GM23338 (cell line): ENCODE measurements around the gene CCDC187.

ENCODE experiments used
- CREB1 ChIP-seq: fragments of 250-450 bp; sonication (Bioruptor Pico); IDR thresholded peaks from 2 replicates; pipeline ENCODE4 v1.5.0; 2020; ENCODE audit warnings: low read depth, mild to moderate bottlenecking, moderate library complexity
- EZH2 ChIP-seq: fragments of 200-600 bp; sonication (generic); IDR thresholded peaks from one replicate; pipeline ENCODE4 v1.8.0; 2017; ENCODE audit warnings: antibody characterized with exemption, mild to moderate bottlenecking, low read depth; ENCODE audit not compliant: unreplicated experiment
- EZH2phosphoT487 ChIP-seq: fragments of 200-600 bp; sonication (generic); IDR thresholded peaks from one replicate; pipeline ENCODE4 v1.8.1; 2018; ENCODE audit warnings: antibody characterized with exemption; ENCODE audit not compliant: unreplicated experiment
- JUNB ChIP-seq: IDR thresholded peaks from one replicate; pipeline ENCODE4 v1.6.1; 2016; ENCODE audit warnings: antibody characterized with exemption; ENCODE audit not compliant: unreplicated experiment
- POLR2AphosphoS5 ChIP-seq: IDR thresholded peaks from 2 replicates; pipeline ENCODE4 v1.6.1; 2016; ENCODE audit warnings: antibody characterized with exemption, low read depth
- STAT1 ChIP-seq: IDR thresholded peaks from one replicate; pipeline ENCODE4 v1.6.1; 2016; ENCODE audit warnings: antibody characterized with exemption; ENCODE audit not compliant: unreplicated experiment
- ZNF114 ChIP-seq: fragments of 250-450 bp; sonication (Bioruptor Pico); IDR thresholded peaks from 2 replicates; pipeline ENCODE4 v1.5.0; 2020; ENCODE audit warnings: mild to moderate bottlenecking, moderate library complexity
- TF ChIP-seq, protein P1 (sequence below), 2 experiments: fragments of 200-600 bp in 1 of 2; sonication (generic) in 1 of 2; conservative IDR thresholded peaks; 2 replicates each; pipeline versions ENCODE4 v1.5.1 to v1.6.1; 2016 to 2017; ENCODE audit warnings: antibody characterized with exemption in 2 of 2, low read depth in 2 of 2, mild to moderate bottlenecking in 2 of 2, moderate library complexity in 1 of 2
- TF ChIP-seq, protein P2 (sequence below): IDR thresholded peaks from one replicate; pipeline ENCODE4 v1.6.1; 2018; ENCODE audit warnings: antibody characterized with exemption; ENCODE audit not compliant: unreplicated experiment
- TF ChIP-seq, protein P3 (sequence below): fragments of 250-450 bp; sonication (Bioruptor Pico); IDR thresholded peaks from 2 replicates; pipeline ENCODE4 v1.5.0; 2020; ENCODE audit warnings: mild to moderate bottlenecking, moderate library complexity

DNA sequence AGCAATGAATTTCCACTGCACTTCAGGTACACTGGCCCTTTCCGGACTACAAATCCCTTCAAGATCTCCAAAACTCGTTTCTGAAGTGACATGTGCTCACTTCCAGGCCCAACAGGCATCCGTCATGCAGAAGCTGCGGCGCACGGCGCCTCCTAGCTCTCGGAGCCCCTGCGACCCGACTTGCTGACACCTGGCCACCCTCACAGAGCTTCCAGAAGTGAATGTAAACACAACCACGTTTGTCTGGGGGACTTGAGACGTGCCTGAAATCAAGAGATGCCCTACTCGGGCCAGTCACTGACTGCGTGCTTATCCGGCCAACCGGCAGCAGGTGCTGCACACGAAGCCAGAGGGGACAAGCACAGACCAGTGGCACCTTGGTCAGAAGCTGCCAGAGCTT lies 94.1 kb downstream of the CCDC187 start:
- TF ChIP-seq, protein P1, sequence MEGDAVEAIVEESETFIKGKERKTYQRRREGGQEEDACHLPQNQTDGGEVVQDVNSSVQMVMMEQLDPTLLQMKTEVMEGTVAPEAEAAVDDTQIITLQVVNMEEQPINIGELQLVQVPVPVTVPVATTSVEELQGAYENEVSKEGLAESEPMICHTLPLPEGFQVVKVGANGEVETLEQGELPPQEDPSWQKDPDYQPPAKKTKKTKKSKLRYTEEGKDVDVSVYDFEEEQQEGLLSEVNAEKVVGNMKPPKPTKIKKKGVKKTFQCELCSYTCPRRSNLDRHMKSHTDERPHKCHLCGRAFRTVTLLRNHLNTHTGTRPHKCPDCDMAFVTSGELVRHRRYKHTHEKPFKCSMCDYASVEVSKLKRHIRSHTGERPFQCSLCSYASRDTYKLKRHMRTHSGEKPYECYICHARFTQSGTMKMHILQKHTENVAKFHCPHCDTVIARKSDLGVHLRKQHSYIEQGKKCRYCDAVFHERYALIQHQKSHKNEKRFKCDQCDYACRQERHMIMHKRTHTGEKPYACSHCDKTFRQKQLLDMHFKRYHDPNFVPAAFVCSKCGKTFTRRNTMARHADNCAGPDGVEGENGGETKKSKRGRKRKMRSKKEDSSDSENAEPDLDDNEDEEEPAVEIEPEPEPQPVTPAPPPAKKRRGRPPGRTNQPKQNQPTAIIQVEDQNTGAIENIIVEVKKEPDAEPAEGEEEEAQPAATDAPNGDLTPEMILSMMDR (conservative IDR thresholded peaks at IDR 0.05; ENCODE audit: low read depth in 2 of 2), result peak in 1 of 2 experiments; percentile 43; a peak in 2 of 4 replicates
- no peak for TF ChIP-seq POLR2AphosphoS5
- no peak for TF ChIP-seq EZH2phosphoT487
- TF ChIP-seq EZH2, result no peak
- TF ChIP-seq, protein P2, sequence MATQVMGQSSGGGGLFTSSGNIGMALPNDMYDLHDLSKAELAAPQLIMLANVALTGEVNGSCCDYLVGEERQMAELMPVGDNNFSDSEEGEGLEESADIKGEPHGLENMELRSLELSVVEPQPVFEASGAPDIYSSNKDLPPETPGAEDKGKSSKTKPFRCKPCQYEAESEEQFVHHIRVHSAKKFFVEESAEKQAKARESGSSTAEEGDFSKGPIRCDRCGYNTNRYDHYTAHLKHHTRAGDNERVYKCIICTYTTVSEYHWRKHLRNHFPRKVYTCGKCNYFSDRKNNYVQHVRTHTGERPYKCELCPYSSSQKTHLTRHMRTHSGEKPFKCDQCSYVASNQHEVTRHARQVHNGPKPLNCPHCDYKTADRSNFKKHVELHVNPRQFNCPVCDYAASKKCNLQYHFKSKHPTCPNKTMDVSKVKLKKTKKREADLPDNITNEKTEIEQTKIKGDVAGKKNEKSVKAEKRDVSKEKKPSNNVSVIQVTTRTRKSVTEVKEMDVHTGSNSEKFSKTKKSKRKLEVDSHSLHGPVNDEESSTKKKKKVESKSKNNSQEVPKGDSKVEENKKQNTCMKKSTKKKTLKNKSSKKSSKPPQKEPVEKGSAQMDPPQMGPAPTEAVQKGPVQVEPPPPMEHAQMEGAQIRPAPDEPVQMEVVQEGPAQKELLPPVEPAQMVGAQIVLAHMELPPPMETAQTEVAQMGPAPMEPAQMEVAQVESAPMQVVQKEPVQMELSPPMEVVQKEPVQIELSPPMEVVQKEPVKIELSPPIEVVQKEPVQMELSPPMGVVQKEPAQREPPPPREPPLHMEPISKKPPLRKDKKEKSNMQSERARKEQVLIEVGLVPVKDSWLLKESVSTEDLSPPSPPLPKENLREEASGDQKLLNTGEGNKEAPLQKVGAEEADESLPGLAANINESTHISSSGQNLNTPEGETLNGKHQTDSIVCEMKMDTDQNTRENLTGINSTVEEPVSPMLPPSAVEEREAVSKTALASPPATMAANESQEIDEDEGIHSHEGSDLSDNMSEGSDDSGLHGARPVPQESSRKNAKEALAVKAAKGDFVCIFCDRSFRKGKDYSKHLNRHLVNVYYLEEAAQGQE, result no peak
- TF ChIP-seq CREB1 (CRISPR knock-in tag), result no peak
- TF ChIP-seq STAT1, result no peak
- no peak for TF ChIP-seq JUNB
- TF ChIP-seq, protein P3, sequence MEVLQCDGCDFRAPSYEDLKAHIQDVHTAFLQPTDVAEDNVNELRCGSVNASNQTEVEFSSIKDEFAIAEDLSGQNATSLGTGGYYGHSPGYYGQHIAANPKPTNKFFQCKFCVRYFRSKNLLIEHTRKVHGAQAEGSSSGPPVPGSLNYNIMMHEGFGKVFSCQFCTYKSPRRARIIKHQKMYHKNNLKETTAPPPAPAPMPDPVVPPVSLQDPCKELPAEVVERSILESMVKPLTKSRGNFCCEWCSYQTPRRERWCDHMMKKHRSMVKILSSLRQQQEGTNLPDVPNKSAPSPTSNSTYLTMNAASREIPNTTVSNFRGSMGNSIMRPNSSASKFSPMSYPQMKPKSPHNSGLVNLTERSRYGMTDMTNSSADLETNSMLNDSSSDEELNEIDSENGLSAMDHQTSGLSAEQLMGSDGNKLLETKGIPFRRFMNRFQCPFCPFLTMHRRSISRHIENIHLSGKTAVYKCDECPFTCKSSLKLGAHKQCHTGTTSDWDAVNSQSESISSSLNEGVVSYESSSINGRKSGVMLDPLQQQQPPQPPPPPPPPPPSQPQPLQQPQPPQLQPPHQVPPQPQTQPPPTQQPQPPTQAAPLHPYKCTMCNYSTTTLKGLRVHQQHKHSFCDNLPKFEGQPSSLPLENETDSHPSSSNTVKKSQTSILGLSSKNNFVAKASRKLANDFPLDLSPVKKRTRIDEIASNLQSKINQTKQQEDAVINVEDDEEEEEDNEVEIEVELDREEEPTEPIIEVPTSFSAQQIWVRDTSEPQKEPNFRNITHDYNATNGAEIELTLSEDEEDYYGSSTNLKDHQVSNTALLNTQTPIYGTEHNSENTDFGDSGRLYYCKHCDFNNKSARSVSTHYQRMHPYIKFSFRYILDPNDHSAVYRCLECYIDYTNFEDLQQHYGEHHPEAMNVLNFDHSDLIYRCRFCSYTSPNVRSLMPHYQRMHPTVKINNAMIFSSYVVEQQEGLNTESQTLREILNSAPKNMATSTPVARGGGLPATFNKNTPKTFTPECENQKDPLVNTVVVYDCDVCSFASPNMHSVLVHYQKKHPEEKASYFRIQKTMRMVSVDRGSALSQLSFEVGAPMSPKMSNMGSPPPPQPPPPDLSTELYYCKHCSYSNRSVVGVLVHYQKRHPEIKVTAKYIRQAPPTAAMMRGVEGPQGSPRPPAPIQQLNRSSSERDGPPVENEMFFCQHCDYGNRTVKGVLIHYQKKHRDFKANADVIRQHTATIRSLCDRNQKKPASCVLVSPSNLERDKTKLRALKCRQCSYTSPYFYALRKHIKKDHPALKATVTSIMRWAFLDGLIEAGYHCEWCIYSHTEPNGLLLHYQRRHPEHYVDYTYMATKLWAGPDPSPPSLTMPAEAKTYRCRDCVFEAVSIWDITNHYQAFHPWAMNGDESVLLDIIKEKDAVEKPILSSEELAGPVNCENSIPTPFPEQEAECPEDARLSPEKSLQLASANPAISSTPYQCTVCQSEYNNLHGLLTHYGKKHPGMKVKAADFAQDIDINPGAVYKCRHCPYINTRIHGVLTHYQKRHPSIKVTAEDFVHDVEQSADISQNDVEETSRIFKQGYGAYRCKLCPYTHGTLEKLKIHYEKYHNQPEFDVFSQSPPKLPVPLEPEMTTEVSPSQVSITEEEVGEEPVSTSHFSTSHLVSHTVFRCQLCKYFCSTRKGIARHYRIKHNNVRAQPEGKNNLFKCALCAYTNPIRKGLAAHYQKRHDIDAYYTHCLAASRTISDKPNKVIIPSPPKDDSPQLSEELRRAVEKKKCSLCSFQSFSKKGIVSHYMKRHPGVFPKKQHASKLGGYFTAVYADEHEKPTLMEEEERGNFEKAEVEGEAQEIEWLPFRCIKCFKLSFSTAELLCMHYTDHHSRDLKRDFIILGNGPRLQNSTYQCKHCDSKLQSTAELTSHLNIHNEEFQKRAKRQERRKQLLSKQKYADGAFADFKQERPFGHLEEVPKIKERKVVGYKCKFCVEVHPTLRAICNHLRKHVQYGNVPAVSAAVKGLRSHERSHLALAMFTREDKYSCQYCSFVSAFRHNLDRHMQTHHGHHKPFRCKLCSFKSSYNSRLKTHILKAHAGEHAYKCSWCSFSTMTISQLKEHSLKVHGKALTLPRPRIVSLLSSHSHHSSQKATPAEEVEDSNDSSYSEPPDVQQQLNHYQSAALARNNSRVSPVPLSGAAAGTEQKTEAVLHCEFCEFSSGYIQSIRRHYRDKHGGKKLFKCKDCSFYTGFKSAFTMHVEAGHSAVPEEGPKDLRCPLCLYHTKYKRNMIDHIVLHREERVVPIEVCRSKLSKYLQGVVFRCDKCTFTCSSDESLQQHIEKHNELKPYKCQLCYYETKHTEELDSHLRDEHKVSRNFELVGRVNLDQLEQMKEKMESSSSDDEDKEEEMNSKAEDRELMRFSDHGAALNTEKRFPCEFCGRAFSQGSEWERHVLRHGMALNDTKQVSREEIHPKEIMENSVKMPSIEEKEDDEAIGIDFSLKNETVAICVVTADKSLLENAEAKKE (CRISPR knock-in tag), result no peak
- TF ChIP-seq ZNF114 (CRISPR knock-in tag), result no peak
